Right atrium auricular region (tissue), 2 donors: ENCODE data around the gene TMC6. TPM values are rescaled to one million over a fixed set of nuclear protein-coding genes. Genes with fewer than 3 reads are reported as not detected.

ENCODE experiments used
- DNase-seq: peaks from one replicate; pipeline ENCODE4 v3.0.0-alpha.2; 2019; ENCODE audit warnings: low spot score
- H3K27ac ChIP-seq, 2 donors: fragments of 200-600 bp; sonication (generic); 1 replicate in 1 of 2; 2 replicates in 1 of 2; pipeline ENCODE4 v1.5.1; 2016 to 2019
- H3K27me3 ChIP-seq, 2 donors: fragments of 200-600 bp; sonication (generic); one replicate each; pipeline versions ENCODE4 v1.5.1 to v1.6.0; 2017 to 2019
- H3K36me3 ChIP-seq: fragments of 200-600 bp; sonication (generic); one replicate; pipeline ENCODE4 v1.5.1; 2016
- H3K4me1 ChIP-seq, 2 donors: fragments of 200-600 bp; sonication (generic); one replicate each; pipeline versions ENCODE4 v1.5.1 to v1.6.0; 2017 to 2019
- H3K4me3 ChIP-seq, 2 donors: fragments of 200-600 bp; sonication (generic); 1 replicate in 1 of 2; 2 replicates in 1 of 2; pipeline ENCODE4 v1.5.1; 2017 to 2019; ENCODE audit warnings: mild to moderate bottlenecking in 1 of 2, moderate library complexity in 1 of 2
- H3K9me3 ChIP-seq, 2 donors: fragments of 200-600 bp; sonication (generic); one replicate each; pipeline ENCODE4 v1.5.1; 2019
- CTCF ChIP-seq, 2 donors: fragments of 200-600 bp; sonication (generic); IDR thresholded peaks; one replicate each; pipeline ENCODE4 v1.5.1; 2019; ENCODE audit warnings: antibody characterized with exemption in 2 of 2
- total RNA-seq, 2 donors: library from RNA; depleted of rRNA; stranded (reverse); fragments of >200 nt; gene quantifications; one replicate each; pipeline ENCODE4 v1.1.0, GENCODE V29; 2016

The TMC6 gene
- total RNA-seq, 2 donors from 2014 or later = 7.5 to 41.3 TPM

- no peak overlapping the region for H3K4me3 ChIP-seq
- peaks cover 0 to 32% of the 10 kb centered on the region in 2 donors for H3K4me1 ChIP-seq
- no peak overlapping the region for H3K27ac ChIP-seq
- no peaks in the 10 kb centered on the region for H3K27me3 ChIP-seq
- H3K36me3 ChIP-seq = no peaks in the 10 kb centered on the region
- no peaks in the 10 kb centered on the region for H3K9me3 ChIP-seq
- no peak for TF ChIP-seq CTCF (IDR thresholded peaks at IDR 0.05)
- no peak for DNase-seq
These were observed 18.3 kb upstream of the TMC6 start for GRCh38 chr17:78146881-78147280.

GRCh38 chr17:78146471-78146869 is 17.9 kb upstream of the TMC6 start:
- no peak for DNase-seq
- Histone ChIP-seq H3K9me3 (no peaks in the 10 kb centered on the region), H3K4me1 (peaks cover 0 to 32% of the 10 kb centered on the region in 2 donors), H3K36me3 (no peaks in the 10 kb centered on the region), H3K27me3 (no peaks in the 10 kb centered on the region), H3K4me3 (no peak overlapping the region), H3K27ac (no peak overlapping the region)
- no peak for TF ChIP-seq CTCF (IDR thresholded peaks at IDR 0.05)

- no peaks in the 10 kb centered on the region for H3K27me3 ChIP-seq
- H3K4me3 ChIP-seq = no peak overlapping the region
- peaks cover 0 to 33% of the 10 kb centered on the region in 2 donors for H3K4me1 ChIP-seq
- H3K36me3 ChIP-seq = no peaks in the 10 kb centered on the region
- no peaks in the 10 kb centered on the region for H3K9me3 ChIP-seq
- H3K27ac ChIP-seq = peak overlapping the region; percentile 28 to 53
- no peak for TF ChIP-seq CTCF (IDR thresholded peaks at IDR 0.05)
- no peak for DNase-seq
These were observed 16.4 kb upstream of the TMC6 start for GRCh38 chr17:78144736-78145641.

- Histone ChIP-seq H3K27ac (peak overlapping the region; percentile 28 to 53), H3K36me3 (no peaks in the 10 kb centered on the region), H3K27me3 (no peaks in the 10 kb centered on the region), H3K4me3 (no peak overlapping the region), H3K4me1 (peaks cover 0 to 33% of the 10 kb centered on the region in 2 donors), H3K9me3 (no peaks in the 10 kb centered on the region)
- no peak for TF ChIP-seq CTCF (IDR thresholded peaks at IDR 0.05)
- DNase-seq = peak; percentile 79
These were observed 15.7 kb upstream of the TMC6 start for GRCh38 chr17:78144147-78144719.

GRCh38 chr17:78143214-78144146 is 14.9 kb upstream of the TMC6 start:
- TF ChIP-seq CTCF (IDR thresholded peaks at IDR 0.05) = no peak
- Histone ChIP-seq H3K9me3 (no peaks in the 10 kb centered on the region), H3K27ac (no peak overlapping the region), H3K27me3 (no peaks in the 10 kb centered on the region), H3K36me3 (no peaks in the 10 kb centered on the region), H3K4me3 (no peak overlapping the region), H3K4me1 (peaks cover 0 to 33% of the 10 kb centered on the region in 2 donors)
- no peak for DNase-seq
